ENCODE data around the gene BLID. TPM values are rescaled to one million over a fixed set of nuclear protein-coding genes. Genes with fewer than 3 reads are reported as not detected.

The BLID gene
- total RNA-seq, 1 experiment from 2014 or later: 0.41 TPM

GRCh38 chr11:122068837-122069236 is 47.2 kb downstream of the BLID start:
- TF ChIP-seq REST (IDR thresholded peaks at IDR 0.05; ENCODE audit: insufficient read depth in 1 of 2, low read depth in 2 of 2, low read length in 1 of 2) (no peak), TCF7L2 (IDR thresholded peaks at IDR 0.05; ENCODE audit: low read depth, low read length) (no peak), CTCF (IDR thresholded peaks at IDR 0.05) (no peak), POLR2AphosphoS5 (IDR thresholded peaks at IDR 0.05; ENCODE audit: low read depth, low read length) (no peak), SIN3A (IDR thresholded peaks at IDR 0.05; ENCODE audit: borderline replicate concordance, insufficient read depth, low read depth, low read length) (no peak)
- no peak overlapping the region for H3K27ac ChIP-seq (ENCODE audit: low read length)
- H3K4me3 ChIP-seq (ENCODE audit: low read depth in 2 of 2, low read length in 2 of 2): no peak overlapping the region
- no peaks in the 10 kb centered on the region for H3K36me3 ChIP-seq (ENCODE audit: control insufficient read depth, insufficient read depth, low read length)
- BruUV-seq (replicated peaks): no TSS peak
- DNase-seq (ENCODE audit: low read depth, low spot score) (no peak), ATAC-seq (no peak)
- intact Hi-C loops (cut with micrococcal nuclease; ENCODE audit: unreplicated experiment): no loop called here
- no peaks in the 10 kb centered on the region for H3K27me3 ChIP-seq (ENCODE audit: control insufficient read depth, insufficient read depth, low read length)
- ChIA-PET POLR2A (no interaction called here), CTCF (no interaction called here)
- in situ Hi-C loops (cut with HindIII; ENCODE audit: low pct_unique_long_range_greater_than_20kb, low sequenced_read_pairs): no loop called here
- no peaks in the 10 kb centered on the region for H3K9me3 ChIP-seq (ENCODE audit: control insufficient read depth, insufficient read depth, low read depth, low read length)
- no peaks in the 10 kb centered on the region for H3K4me1 ChIP-seq (ENCODE audit: control insufficient read depth, insufficient read depth, low read length)

GRCh38 chr11:122068141-122068540 is 47.9 kb downstream of the BLID start:
- in situ Hi-C loops (cut with HindIII; ENCODE audit: low pct_unique_long_range_greater_than_20kb, low sequenced_read_pairs): no loop called here
- intact Hi-C loops (cut with micrococcal nuclease; ENCODE audit: unreplicated experiment): no loop called here
- Histone ChIP-seq H3K4me3 (ENCODE audit: low read depth in 2 of 2, low read length in 2 of 2) (no peak overlapping the region), H3K4me1 (ENCODE audit: control insufficient read depth, insufficient read depth, low read length) (no peaks in the 10 kb centered on the region), H3K27ac (ENCODE audit: low read length) (no peak overlapping the region), H3K27me3 (ENCODE audit: control insufficient read depth, insufficient read depth, low read length) (no peaks in the 10 kb centered on the region), H3K36me3 (ENCODE audit: control insufficient read depth, insufficient read depth, low read length) (no peaks in the 10 kb centered on the region), H3K9me3 (ENCODE audit: control insufficient read depth, insufficient read depth, low read depth, low read length) (no peaks in the 10 kb centered on the region)
- ChIA-PET CTCF (no interaction called here), POLR2A (no interaction called here)
- DNase-seq (ENCODE audit: low read depth, low spot score) (no peak), ATAC-seq (no peak)
- TF ChIP-seq CTCF (IDR thresholded peaks at IDR 0.05) (no peak), REST (IDR thresholded peaks at IDR 0.05; ENCODE audit: insufficient read depth in 1 of 2, low read depth in 2 of 2, low read length in 1 of 2) (no peak), POLR2AphosphoS5 (IDR thresholded peaks at IDR 0.05; ENCODE audit: low read depth, low read length) (no peak), SIN3A (IDR thresholded peaks at IDR 0.05; ENCODE audit: borderline replicate concordance, insufficient read depth, low read depth, low read length) (no peak), TCF7L2 (IDR thresholded peaks at IDR 0.05; ENCODE audit: low read depth, low read length) (no peak)
- BruUV-seq (replicated peaks): no TSS peak

Small RNAs within 50 kb of the gene (microRNA-seq; reads per million reads assigned to microRNA genes)
- 19,394 reads per million, percentile 97 among the genes with 10 or more reads in this experiment for gene MIR100 (ENCODE audit: unreplicated experiment)
- 444 reads per million, percentile 72 among the genes with 10 or more reads in this experiment for gene MIR125B1 (ENCODE audit: unreplicated experiment)
- gene MIRLET7A2 (ENCODE audit: unreplicated experiment): 146 reads per million, percentile 59 among the genes with 10 or more reads in this experiment

Data from Panc1 (cell line).